ENCODE measurements around the gene EGFR.

EGFR gene

GRCh38 chr7:55043691-55044370 is 25.0 kb downstream of the EGFR start:
- Mint-ChIP-seq H3K4me3 (no peak overlapping the region), H3K27ac (no peak overlapping the region), H3K36me3 (no peaks in the 10 kb centered on the region), H3K27me3 (peaks cover 4% of the 10 kb centered on the region), H3K9me3 (no peaks in the 10 kb centered on the region), H3K4me1 (no peaks in the 10 kb centered on the region)
- CTCF ChIA-PET: no interaction called here
- no peak for DNase-seq

- no peaks in the 10 kb centered on the region for H3K36me3 Mint-ChIP-seq
- CTCF ChIA-PET: no interaction called here
- H3K4me3 Mint-ChIP-seq: no peak overlapping the region
- no peaks in the 10 kb centered on the region for H3K9me3 Mint-ChIP-seq
- H3K4me1 Mint-ChIP-seq: no peaks in the 10 kb centered on the region
- H3K27ac Mint-ChIP-seq: no peak overlapping the region
- peaks cover 1% of the 10 kb centered on the region for H3K27me3 Mint-ChIP-seq
- no peak for DNase-seq
Observed at GRCh38 chr7:55044371-55044717, 25.5 kb downstream of the EGFR start.

- Mint-ChIP-seq H3K4me3 (no peak overlapping the region), H3K27ac (no peak overlapping the region), H3K9me3 (no peaks in the 10 kb centered on the region), H3K27me3 (no peaks in the 10 kb centered on the region), H3K36me3 (no peaks in the 10 kb centered on the region), H3K4me1 (no peaks in the 10 kb centered on the region)
- CTCF ChIA-PET: no interaction called here
- DNase-seq: no peak
Observed at GRCh38 chr7:55044791-55045190, 26.0 kb downstream of the EGFR start.

GRCh38 chr7:55046582-55047342 is 27.9 kb downstream of the EGFR start:
- Mint-ChIP-seq H3K27me3 (no peaks in the 10 kb centered on the region), H3K9me3 (no peaks in the 10 kb centered on the region), H3K36me3 (no peaks in the 10 kb centered on the region), H3K4me1 (no peaks in the 10 kb centered on the region), H3K4me3 (no peak overlapping the region), H3K27ac (no peak overlapping the region)
- CTCF ChIA-PET: no interaction called here
- DNase-seq: no peak

GRCh38 chr7:55048221-55048859 is 29.5 kb downstream of the EGFR start:
- Mint-ChIP-seq H3K9me3 (no peaks in the 10 kb centered on the region), H3K4me1 (no peaks in the 10 kb centered on the region), H3K27ac (no peak overlapping the region), H3K27me3 (no peaks in the 10 kb centered on the region), H3K36me3 (no peaks in the 10 kb centered on the region), H3K4me3 (no peak overlapping the region)
- CTCF ChIA-PET: no interaction called here
- no peak for DNase-seq

- H3K27me3 Mint-ChIP-seq: peaks cover 4% of the 10 kb centered on the region
- CTCF ChIA-PET: no interaction called here
- no peaks in the 10 kb centered on the region for H3K36me3 Mint-ChIP-seq
- H3K4me1 Mint-ChIP-seq: no peaks in the 10 kb centered on the region
- H3K9me3 Mint-ChIP-seq: no peaks in the 10 kb centered on the region
- no peak overlapping the region for H3K4me3 Mint-ChIP-seq
- no peak overlapping the region for H3K27ac Mint-ChIP-seq
- no peak for DNase-seq
Observed at GRCh38 chr7:55050281-55050680, 31.5 kb downstream of the EGFR start.

GRCh38 chr7:55052081-55052480 is 33.3 kb downstream of the EGFR start:
- H3K27ac Mint-ChIP-seq: no peak overlapping the region
- H3K4me1 Mint-ChIP-seq: no peaks in the 10 kb centered on the region
- peaks cover 4% of the 10 kb centered on the region for H3K27me3 Mint-ChIP-seq
- no peaks in the 10 kb centered on the region for H3K36me3 Mint-ChIP-seq
- CTCF ChIA-PET: no interaction called here
- H3K4me3 Mint-ChIP-seq: no peak overlapping the region
- H3K9me3 Mint-ChIP-seq: no peaks in the 10 kb centered on the region
- DNase-seq: no peak

- Mint-ChIP-seq H3K27me3 (peaks cover 4% of the 10 kb centered on the region), H3K27ac (no peak overlapping the region), H3K4me1 (no peaks in the 10 kb centered on the region), H3K9me3 (no peaks in the 10 kb centered on the region), H3K4me3 (no peak overlapping the region), H3K36me3 (no peaks in the 10 kb centered on the region)
- DNase-seq: no peak
- CTCF ChIA-PET: no interaction called here
Observed at GRCh38 chr7:55052741-55053427, 34.1 kb downstream of the EGFR start.

GRCh38 chr7:55053651-55054571 is 35.1 kb downstream of the EGFR start:
- Mint-ChIP-seq H3K36me3 (no peaks in the 10 kb centered on the region), H3K4me3 (no peak overlapping the region), H3K27me3 (peaks cover 4% of the 10 kb centered on the region), H3K27ac (no peak overlapping the region), H3K4me1 (no peaks in the 10 kb centered on the region), H3K9me3 (no peaks in the 10 kb centered on the region)
- no peak for DNase-seq
- CTCF ChIA-PET: no interaction called here

- no peak for DNase-seq
- Mint-ChIP-seq H3K4me3 (no peak overlapping the region), H3K27ac (no peak overlapping the region), H3K4me1 (no peaks in the 10 kb centered on the region), H3K27me3 (peaks cover 4% of the 10 kb centered on the region), H3K9me3 (no peaks in the 10 kb centered on the region), H3K36me3 (no peaks in the 10 kb centered on the region)
- CTCF ChIA-PET: no interaction called here
Observed at GRCh38 chr7:55054758-55055157, 35.9 kb downstream of the EGFR start.

- DNase-seq: no peak
- H3K36me3 Mint-ChIP-seq: no peaks in the 10 kb centered on the region
- CTCF ChIA-PET: no interaction called here
Observed at GRCh38 chr7:55055479-55055878, 36.7 kb downstream of the EGFR start.

GRCh38 chr7:55056068-55056467 is 37.3 kb downstream of the EGFR start:
- Mint-ChIP-seq H3K9me3 (no peaks in the 10 kb centered on the region), H3K27me3 (peaks cover 4% of the 10 kb centered on the region), H3K27ac (no peak overlapping the region), H3K36me3 (no peaks in the 10 kb centered on the region), H3K4me1 (no peaks in the 10 kb centered on the region), H3K4me3 (no peak overlapping the region)
- DNase-seq: no peak
- CTCF ChIA-PET: no interaction called here

More at GRCh38 chr7:55055479-55055878, 36.7 kb downstream of the EGFR start:
- Mint-ChIP-seq H3K4me3 (no peak overlapping the region), H3K27ac (no peak overlapping the region), H3K9me3 (no peaks in the 10 kb centered on the region), H3K4me1 (no peaks in the 10 kb centered on the region), H3K27me3 (peaks cover 4% of the 10 kb centered on the region)

GRCh38 chr7:55056577-55057480 is 38.0 kb downstream of the EGFR start:
- no peak overlapping the region for H3K27ac Mint-ChIP-seq
- H3K4me1 Mint-ChIP-seq: no peaks in the 10 kb centered on the region
- H3K4me3 Mint-ChIP-seq: no peak overlapping the region
- no peaks in the 10 kb centered on the region for H3K9me3 Mint-ChIP-seq
- CTCF ChIA-PET: interaction anchor here (0.6 kb wide), 1 partner anchor 398 kb away, joined by 3 read pairs; no protein-coding TSS in a partner anchor
- no peaks in the 10 kb centered on the region for H3K36me3 Mint-ChIP-seq
- H3K27me3 Mint-ChIP-seq: peaks cover 4% of the 10 kb centered on the region
- no peak for DNase-seq
